Measurements from ENCODE around the gene LMO3.

Gene LMO3

DNA sequence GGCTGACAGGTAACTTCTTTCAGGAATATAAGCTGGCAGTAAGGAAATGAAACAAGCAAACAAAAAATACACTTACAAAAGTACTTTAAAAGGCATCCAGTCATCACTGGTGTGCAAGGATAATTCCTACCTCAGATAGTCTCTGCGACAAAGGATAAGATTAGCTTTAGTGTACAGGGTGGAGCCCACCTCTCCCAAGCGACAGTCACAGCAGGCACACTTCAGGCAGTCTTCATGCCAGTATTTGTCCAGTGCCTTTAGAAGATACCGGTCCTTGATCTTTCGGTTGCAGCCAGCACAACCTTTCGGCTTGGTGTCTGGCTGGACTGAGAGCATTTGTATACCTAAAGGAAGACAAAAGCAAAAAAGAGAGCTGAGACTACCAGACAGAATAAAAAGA, 5.4 kb downstream of the LMO3 start:
- DNase-seq (ENCODE audit: low read depth, low spot score): no peak

DNA sequence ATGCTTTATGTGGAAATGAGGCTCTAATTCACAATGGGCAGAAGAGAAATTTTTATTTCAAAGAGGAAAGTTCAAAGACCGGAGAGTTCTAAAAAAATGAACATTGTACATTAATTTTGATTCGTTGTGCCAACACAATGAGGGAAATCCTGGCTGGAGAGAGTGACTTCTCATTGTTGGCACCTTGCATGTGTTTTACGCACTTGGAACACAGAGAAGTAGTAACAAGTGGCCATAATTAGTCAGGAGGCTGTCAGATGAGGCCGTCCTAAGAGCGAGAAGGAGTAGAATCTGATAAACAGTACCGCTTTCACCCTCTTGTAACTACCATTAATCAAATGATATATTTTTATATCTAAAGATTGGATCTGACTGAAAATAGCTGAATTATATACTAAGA, 6.9 kb downstream of the LMO3 start:
- DNase-seq (ENCODE audit: low read depth, low spot score): no peak

DNA sequence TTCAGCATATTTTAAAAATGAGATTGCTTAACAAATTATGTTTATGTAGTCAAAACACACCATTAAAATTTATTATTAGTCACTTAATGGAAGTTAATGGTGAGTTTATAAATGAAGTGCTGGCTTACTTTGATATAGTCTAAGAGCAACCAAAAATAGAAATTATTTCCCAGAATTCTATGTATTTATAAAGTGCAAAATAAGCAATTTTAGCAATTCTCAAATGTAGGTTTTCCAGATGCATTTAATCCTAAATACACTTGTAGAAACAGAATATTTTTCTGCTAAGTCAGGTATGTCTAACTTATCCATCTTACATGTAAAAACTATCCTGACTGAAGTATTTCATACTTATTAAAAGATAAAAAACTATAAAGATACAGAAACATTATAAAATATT, 11.2 kb downstream of the LMO3 start:
- no peak for DNase-seq (ENCODE audit: low read depth, low spot score)

DNA sequence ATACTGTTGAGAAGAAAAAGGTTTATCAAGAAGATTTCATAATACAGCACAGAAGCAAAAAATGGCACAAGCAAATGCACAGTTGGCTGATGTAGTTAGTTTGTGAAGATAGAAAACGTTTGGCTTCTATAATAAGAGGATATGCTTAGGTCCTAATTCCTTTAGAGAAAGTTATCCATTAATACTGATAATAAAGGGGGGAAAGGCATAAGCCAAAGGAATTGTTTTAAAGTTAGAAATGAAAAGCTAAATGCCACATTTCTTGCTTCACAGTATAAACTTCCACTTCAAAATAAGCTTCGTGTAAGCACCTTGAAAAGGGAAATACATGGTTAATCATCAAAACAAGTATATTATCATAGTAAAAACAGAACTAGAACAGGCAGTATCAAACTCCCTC, 12.4 kb downstream of the LMO3 start:
- DNase-seq (ENCODE audit: low read depth, low spot score): no peak

DNA sequence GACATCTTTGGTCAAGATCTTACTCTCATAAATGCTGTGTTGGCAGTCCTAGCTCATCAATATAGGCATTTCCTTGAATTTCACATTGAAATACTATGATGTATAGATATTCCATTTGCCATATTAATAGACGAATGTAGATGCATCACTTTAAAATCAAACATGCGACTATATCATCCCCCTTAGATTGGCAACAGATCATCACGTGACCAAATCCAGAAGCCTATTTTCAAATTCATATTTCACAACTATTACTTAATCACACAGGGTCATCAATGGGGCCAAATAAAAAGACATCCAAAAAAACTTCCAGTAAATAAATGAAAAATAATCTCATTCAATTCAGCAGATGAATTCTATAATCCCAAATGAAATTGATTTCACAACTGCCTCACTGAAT, 15.3 kb downstream of the LMO3 start:
- DNase-seq (ENCODE audit: low read depth, low spot score): no peak

DNA sequence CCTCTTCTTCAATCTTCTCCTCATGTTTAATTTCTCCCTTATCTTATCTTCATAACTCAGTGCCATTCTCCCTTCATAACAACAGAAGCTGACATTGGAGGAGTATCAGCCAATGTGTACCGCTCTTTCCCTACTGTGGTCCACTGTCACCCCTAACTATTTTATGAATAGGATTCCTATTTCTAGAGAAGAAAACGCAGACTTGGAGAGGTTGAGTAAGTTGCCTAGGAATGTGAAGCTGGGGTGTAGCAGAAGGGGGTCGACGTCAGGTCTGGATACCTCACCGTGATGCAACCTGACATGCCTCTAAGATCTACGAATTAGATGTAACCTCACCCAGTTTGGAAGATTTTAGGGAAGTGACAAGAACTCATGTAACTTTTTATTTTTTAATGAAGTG, 17.1 kb downstream of the LMO3 start:
- DNase-seq (ENCODE audit: low read depth, low spot score): no peak

DNA sequence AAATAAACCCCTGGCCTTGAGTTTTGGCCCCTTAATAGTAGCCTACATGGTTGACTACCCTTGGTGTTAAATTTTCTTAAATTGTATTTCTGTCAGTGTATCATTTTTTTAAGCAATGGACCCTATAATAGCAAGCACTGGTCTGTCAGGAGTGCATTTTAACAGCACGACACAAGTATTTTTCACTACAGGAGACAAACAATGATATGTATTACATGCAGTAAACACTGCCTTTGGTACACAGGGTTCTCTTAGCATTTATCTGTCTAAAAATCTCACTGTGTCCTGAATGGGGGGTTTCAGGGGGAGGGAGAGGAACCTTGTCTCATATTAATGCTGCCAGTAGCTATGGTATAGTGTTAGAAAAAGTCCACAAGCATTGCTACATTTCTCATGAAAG, 18.4 kb downstream of the LMO3 start:
- no peak for DNase-seq (ENCODE audit: low read depth, low spot score)

DNA sequence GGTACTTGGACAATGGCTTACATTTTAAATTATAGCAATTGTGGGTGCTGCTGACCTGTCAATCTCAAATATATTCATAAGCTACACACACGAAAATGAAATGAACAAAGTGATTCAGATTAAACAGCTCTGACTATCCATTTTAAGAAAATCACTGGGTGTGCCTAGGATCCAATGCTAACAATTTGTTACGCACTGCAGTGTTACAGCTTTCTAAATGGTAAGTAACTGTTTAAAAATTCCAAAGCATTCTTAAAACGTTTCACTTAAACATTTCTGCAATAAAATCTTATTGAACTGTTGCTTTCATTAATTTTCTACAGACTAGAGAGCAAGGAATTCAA, 18.9 kb downstream of the LMO3 start:
- no peak for DNase-seq (ENCODE audit: low read depth, low spot score)

DNA sequence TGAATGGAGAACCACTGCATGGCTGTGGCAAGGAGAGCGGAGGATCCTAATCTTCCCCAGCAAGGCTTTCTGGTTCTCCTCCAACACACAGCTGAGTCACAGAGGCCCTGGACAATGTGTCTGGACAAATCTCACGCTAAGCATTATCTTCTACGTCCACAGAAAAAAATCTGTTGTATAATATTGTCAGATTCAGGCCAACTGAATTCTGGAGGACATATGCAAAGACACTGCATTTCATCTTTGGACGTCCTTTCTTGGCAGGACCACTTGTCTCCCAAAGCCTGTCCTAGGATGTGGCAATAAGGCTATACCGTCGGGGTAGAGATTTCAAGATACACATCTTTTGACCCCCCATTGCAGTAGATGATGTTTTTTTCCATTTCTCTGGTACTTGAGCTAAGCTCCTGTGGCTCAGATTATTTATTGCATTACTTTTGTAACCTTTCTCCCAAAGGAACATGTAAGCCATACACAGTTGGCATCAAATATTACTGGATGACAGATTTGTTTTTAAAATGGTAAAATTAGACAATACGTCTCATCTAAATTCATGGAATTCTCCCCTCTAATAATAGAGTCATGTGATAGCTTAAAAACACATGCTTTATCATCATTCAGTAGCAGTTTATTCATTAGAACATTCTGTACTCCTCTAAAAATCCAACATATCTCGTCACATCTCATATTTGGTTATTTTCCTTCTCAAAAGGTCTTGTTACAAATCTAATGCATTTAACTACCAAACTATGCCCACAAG, 19.4 kb downstream of the LMO3 start:
- DNase-seq (ENCODE audit: low read depth, low spot score): no peak

DNA sequence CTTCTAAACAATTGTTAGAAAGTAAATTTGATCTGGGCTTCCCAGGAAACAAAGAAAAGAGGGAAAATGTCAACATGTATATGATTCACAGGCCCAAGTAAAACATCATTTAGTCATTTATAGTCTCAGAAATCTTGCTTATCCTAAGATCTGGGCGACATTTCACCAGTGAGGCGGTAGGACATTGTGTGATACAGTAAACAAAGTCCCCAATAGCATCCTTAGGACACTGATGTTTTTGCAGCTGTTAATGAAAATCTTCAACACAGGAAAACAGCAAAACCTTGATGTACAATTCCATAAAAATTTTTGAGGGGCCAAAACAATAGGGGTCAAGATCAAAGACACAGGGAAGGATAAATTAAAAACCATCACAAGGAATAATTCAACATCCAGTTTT, 20.2 kb downstream of the LMO3 start:
- DNase-seq (ENCODE audit: low read depth, low spot score): no peak

DNA sequence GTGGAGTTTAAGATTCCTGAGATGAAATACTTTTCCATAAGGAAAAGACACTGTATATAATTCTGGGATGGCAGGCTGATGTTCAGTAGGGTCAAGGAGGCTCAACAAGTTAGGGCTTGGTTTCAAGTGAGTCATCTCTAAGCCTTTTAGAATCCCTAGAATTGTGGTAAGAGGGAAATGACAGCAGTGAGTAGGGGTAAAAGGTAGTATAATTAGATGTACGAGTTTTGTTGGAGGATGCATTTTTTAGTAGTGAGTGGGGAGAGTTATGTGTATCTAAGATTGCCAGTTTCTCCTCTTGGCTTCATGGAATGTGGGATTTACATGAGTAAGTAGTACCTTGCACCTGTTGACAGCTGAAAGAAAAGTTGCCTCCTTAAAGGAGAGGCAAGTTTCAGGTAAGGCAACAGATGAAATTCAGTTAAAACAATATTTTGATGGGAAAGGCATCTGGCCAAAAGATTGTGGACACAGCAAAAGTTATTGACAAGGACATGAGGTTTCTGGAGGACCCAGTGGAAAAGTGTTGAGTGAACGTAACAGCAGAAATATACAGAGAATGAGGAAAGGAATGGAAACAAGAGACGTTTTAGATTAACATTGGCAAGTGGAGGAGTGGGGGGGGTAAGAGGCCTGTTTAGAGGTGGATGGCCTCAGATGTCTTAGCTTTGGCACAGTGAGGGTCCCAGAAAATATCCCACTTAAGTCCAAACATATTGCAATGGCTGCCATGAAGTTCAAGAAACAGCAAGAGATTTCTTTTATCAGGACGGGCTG, 21.8 kb downstream of the LMO3 start:
- DNase-seq (ENCODE audit: low read depth, low spot score): no peak

DNA sequence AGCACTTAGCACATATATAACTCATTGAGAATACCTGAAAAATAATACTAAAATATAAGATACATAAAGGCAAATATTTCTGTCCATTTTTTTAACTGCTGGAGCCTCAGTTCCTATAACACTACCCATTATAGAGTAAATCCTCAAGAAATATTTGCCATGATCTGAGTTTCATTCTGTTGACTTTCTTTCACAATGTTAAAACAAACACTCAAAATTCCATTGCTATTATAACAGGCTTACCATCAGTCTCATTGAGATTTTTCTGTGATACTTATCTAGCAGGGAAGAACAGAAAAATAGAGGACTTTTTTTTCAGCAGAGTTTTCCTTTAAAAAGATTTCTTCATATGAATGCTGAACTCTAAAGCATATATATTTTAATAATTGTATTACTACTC, 24.5 kb downstream of the LMO3 start:
- DNase-seq (ENCODE audit: low read depth, low spot score): no peak

DNA sequence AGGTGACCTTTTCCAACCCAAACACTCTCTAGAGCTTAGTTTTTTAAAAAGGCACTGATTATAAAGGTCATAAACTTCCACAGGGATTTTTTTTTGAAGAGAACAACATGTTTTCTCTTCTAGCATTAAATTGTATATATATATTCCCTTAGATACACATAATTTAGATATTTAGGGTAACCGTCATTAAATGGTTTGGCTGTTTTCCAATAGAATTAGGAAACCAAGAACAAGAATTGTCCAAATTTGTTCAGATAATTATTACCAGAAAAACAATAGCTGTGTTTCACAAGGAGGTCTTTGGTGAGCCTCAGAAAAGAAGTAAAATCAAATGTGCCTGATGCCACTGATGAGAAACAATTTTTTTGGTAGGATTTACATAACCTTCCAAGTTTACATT, 26.9 kb downstream of the LMO3 start:
- no peak for DNase-seq (ENCODE audit: low read depth, low spot score)

DNA sequence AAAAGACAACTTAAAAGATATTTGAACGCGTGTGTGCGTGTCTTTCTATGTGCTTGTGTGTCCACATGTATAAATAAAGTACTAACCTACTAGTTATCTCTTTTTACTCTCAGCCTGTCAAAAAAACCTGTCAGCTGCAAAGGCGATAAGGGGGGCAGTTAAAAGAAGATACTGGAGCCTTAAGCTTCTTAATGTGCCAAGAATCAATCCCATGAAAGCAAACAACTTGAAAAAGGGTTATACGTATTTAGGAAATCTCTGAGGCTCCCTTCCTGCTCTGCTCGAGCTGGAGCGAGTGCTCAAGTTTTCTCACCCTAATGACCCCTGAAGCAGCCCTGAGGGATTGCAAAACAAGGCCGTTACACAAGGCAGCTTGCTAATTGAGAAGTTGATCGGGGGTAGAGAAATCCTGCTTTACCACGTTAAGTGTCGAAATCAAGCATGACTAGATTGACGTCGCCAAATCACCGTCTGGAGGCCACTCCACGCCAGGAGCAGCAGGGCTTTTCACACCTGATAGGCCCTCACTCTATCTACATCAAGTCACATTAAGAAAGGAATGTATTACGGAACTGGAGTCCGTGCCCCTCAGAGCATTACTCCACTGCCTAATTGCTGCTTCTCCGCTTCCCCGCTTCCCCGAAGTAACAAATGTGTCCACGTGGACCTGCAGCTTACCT, 32.4 kb downstream of the LMO3 start:
- DNase-seq (ENCODE audit: low read depth, low spot score): no peak

DNA sequence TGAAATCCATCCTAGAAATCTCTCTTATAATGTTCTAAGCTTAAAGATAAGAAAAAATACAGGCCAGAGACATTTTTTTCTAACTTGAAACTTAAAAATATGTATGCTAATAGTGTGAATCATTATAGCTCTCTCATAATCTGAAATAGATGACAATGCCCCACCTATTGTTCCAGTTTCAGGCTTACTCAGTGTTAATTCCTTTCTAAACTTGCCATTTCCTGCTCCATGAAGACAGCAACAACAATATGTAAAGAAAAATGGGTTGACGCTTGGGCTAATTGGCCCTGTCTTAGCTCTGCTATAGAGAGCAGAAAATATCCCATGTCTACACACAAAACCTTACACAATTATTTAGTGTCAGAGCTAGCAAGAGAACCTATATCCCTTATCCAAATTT, 37.1 kb downstream of the LMO3 start:
- DNase-seq (ENCODE audit: low read depth, low spot score): no peak

DNA sequence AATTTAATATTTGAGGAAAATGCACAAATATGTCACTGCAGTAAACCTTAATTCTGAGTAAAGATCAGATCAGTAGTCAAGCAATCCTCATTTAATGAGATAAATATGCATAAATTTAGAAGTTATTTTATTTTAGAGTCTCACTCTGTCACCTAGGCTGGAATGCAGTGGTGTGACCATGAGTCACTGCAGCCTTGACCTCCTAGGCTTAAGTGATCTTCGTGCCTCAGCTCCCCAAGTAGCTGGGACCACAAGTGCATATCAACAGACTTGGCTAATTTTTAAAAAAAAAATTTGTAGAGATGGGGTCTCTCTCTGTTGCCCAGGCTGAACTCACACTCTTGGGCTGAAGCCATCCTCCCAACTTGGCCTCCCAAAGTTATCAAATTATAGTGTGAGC, 41.3 kb downstream of the LMO3 start:
- no peak for DNase-seq (ENCODE audit: low read depth, low spot score)

DNA sequence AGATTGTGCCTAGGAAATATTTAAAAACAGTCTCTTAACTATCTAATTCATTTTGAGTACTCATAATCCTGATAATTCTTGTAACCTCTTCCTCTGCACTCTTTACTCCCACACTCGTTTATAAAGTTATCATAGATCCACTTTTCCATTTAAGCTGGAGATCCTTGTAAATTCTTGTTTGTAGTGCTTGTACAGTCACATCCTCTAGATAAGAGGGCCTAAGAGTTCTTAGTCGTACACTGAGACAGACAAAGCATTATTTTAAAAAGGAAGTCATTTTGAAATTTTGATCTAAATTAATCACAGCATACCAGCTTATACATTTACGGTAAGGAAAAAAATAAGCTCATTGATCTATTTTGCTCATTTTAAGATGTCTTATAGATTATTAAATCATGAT, 42.5 kb downstream of the LMO3 start:
- no peak for DNase-seq (ENCODE audit: low read depth, low spot score)

DNA sequence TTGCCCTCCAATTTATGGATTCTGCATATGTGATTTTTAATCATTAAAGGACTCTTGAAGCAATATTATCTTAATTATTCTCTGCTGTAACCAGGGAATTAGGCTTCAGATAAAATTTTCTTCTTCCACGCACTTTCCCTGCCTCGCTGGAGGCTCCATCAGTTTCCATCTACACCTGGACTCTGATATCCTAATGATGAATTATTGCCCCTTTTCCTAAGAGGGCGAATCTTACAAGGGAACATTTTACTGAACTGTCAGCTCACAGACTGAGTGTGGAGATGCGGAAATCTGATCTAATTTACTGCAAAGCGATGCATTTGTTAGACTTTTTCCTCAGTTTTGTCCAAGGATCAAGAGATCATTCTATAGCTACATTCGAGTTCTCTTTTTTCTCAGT, 43.0 kb downstream of the LMO3 start:
- DNase-seq (ENCODE audit: low read depth, low spot score): no peak

DNA sequence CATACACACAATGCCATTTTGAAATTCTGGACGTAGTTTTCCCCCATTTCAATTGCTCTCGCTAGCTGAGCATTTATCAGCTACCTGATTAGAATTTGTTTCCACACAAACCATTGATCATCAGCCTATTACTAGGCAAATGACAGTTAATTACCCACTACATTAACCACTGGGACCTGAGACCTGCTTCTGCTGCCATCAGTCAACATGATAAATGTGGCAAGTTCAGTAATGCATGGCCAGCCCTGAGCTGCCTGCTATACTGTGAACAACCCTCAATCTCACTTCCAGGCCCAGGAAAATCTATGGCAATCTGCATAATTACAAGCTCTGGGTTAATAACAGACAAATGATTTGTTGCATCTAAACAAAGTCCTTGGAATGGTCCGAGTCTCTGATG, 43.5 kb downstream of the LMO3 start:
- DNase-seq (ENCODE audit: low read depth, low spot score): no peak

DNA sequence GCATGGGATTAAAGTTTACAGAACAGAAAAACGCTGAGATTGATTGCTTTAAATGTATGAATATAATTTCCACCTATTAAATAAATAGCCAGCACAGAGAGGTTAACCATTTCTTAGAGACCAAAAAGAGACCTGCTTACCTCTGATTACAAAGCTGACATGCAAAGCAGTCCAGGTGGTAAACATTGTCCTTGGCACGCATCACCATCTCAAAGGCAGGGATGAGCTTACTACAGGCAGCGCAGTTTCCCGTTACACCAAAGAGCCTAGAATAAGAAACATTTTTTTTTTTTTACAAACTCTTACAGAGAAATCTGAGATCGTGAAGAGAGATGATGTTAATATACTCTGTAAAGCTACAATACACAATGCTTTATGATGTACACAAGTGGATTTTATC, 45.7 kb downstream of the LMO3 start:
- no peak for DNase-seq (ENCODE audit: low read depth, low spot score)

DNA sequence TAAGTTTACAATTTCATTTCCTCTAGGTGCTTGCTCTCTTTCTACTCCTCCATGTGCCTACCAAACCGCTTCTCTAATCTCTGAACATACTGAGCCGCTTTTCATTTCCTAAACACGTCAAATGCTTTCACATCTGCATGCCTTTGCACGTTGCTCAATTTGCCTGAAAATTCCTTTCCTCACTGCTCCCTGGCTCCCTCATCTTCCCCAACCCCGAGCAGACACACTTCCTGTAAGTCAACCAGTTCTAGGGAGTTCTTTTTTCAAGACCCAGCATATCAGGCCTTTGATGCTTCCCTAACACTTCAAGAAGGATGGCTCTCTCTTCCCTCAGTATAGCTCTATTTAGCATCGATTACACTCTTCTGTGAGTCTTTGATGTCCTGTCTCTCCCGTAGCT, 50.3 kb downstream of the LMO3 start:
- no peak for DNase-seq (ENCODE audit: low read depth, low spot score)

DNA sequence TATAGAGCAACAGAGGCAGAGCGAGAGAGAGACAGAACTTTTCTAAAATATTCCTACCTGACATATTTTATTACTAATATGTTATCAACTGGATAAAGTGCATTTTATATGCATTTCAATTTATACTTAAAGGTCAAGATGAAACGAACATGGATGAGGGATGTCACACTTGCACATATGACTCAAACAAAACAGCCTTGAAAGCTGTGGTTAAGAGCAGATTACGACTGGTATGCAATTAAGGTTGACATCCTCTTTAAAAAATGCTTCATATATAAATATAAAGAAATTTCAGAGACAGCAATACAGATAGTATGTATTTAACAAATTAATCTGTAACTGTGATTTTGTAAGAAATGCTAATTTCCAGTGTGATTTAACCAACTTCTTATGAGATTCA, 52.5 kb downstream of the LMO3 start:
- no peak for DNase-seq (ENCODE audit: low read depth, low spot score)

DNA sequence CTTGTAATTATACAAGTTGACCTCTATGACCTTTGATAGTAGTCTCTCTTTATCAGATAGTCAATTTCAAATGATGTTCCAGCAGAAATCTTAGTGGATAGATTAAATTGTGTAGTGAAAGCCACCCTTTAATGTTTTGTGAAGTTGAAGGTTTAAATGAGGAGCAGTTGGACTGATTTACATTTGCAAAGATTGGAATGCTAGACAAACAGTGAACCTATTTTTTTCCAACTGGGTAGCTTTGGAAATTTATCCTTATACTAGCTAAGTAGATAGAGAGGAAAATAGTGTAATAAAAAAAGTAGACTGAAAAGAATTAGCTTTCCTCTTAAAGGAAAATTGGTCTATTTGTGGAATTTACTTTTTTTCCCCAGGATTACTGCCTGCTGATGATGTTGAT, 53.7 kb downstream of the LMO3 start:
- DNase-seq (ENCODE audit: low read depth, low spot score): no peak

Measured in brain pericyte (primary cell).